GM12878 (cell line): ENCODE data around the gene PMM1. TPM values are rescaled to one million over a fixed set of nuclear protein-coding genes. Genes with fewer than 3 reads are reported as not detected.

Experiments used
- ATAC-seq: fragments of 200-7000 bp; cut with Tn5 transposase; 3 replicates; pipeline ENCODE4 v1.9.1; 2020; ENCODE audit warnings: mild to moderate bottlenecking, moderate library complexity
- BruUV-seq: library from RNA; stranded (reverse); fragments of 400-500 nt; replicated peaks from 2 replicates; lab custom pipeline; 2021; lab: Mats Ljungman, UMichigan
- CTCF ChIA-PET: fragments of 300-600 bp; sonication (Branson Sonifier 250); formaldehyde crosslinking; extraction: SDS; loops from one replicate; lab custom pipeline; 2021; ENCODE audit warnings: inconsistent platforms; lab: Yijun Ruan, JAX
- POLR2A ChIA-PET: fragments of 350-600 bp; formaldehyde crosslinking; extraction: SDS; loops from one replicate; lab custom pipeline; 2021; ENCODE audit warnings: inconsistent platforms; lab: Charles Lee
- RAD21 ChIA-PET: fragments of 300-600 bp; sonication (Branson Sonifier 250); formaldehyde crosslinking; loops from one replicate; lab custom pipeline; 2023; ENCODE audit warnings: antibody characterized with exemption; ENCODE audit not compliant: unreplicated experiment; lab: Charles Lee
- SMC1A ChIA-PET: fragments of 300-600 bp; sonication (Branson Sonifier 250); formaldehyde crosslinking; loops from one replicate; lab custom pipeline; 2023; ENCODE audit not compliant: unreplicated experiment, uncharacterized antibody; lab: Charles Lee
- DNase-seq: peaks from one replicate; pipeline ENCODE4 v3.0.0-alpha.2; 2011; ENCODE audit warnings: low read depth, low spot score
- FAIRE-seq: peaks from 3 replicates; lab custom pipeline; 2011; peaks lifted over from hg19 to GRCh38; lab: Jason Lieb, UNC
- H2AFZ ChIP-seq: 2 replicates; pipeline ENCODE4 v1.6.0; 2011; ENCODE audit warnings: low read depth, low read length, control low read depth; ENCODE audit not compliant: control insufficient read depth
- H3K27ac ChIP-seq: 2 replicates; pipeline ENCODE4 v1.5.1; 2011; ENCODE audit warnings: control low read depth; ENCODE audit not compliant: control insufficient read depth, insufficient read depth
- H3K27me3 ChIP-seq, 2 experiments: replicated peaks in 1 of 2; 2 replicates each; pipeline versions ENCODE4 v1.6.0 to v1.6.1; 2011; ENCODE audit warnings: low read length in 1 of 2; ENCODE audit not compliant: control insufficient read depth in 2 of 2, insufficient read depth in 2 of 2
- H3K36me3 ChIP-seq, 2 experiments: 2 replicates each; pipeline ENCODE4 v1.5.1; 2011; ENCODE audit warnings: low read length in 1 of 2; ENCODE audit not compliant: control insufficient read depth in 2 of 2, insufficient read depth in 2 of 2
- H3K4me1 ChIP-seq: 2 replicates; pipeline ENCODE4 v1.6.1; 2011; ENCODE audit warnings: mild to moderate bottlenecking, low read length, moderate library complexity, mixed read lengths; ENCODE audit not compliant: control insufficient read depth, insufficient read depth
- H3K4me2 ChIP-seq: 2 replicates; pipeline ENCODE4 v1.6.0; 2011; ENCODE audit warnings: control low read depth; ENCODE audit not compliant: control insufficient read depth, insufficient read depth
- H3K4me3 ChIP-seq: fragments of 200-600 bp; sonication (generic); 2 replicates; pipeline ENCODE4 v1.5.1; 2016
- H3K79me2 ChIP-seq: 2 replicates; pipeline ENCODE4 v1.6.0; 2011; ENCODE audit warnings: low read length; ENCODE audit not compliant: control insufficient read depth, insufficient read depth
- H3K9ac ChIP-seq: 2 replicates; pipeline ENCODE4 v1.8.0; 2011; ENCODE audit warnings: low read length, control low read depth, mixed read lengths; ENCODE audit not compliant: control insufficient read depth, insufficient read depth
- H3K9me3 ChIP-seq: replicated peaks from 3 replicates; pipeline ENCODE4 v1.5.1; 2011; ENCODE audit warnings: mild to moderate bottlenecking, low read length; ENCODE audit not compliant: control insufficient read depth, insufficient read depth
- H4K20me1 ChIP-seq: 2 replicates; pipeline ENCODE4 v1.6.0; 2011; ENCODE audit not compliant: control insufficient read depth, insufficient read depth
- HDAC6 ChIP-seq: fragments of 200-600 bp; sonication (generic); IDR thresholded peaks from one replicate; pipeline ENCODE4 v1.8.0; 2017; ENCODE audit warnings: antibody characterized with exemption; ENCODE audit not compliant: unreplicated experiment
- IKZF2 ChIP-seq, 2 experiments: fragments of 450-650 bp; IDR thresholded peaks; 2 replicates each; pipeline ENCODE4 v1.6.1; 2017; ENCODE audit warnings: mild to moderate bottlenecking in 2 of 2, moderate library complexity in 2 of 2
- POLR2AphosphoS5 ChIP-seq: IDR thresholded peaks from 2 replicates; pipeline ENCODE4 v1.6.1; 2011; ENCODE audit warnings: mild to moderate bottlenecking, low read length, inconsistent platforms
- RUNX3 ChIP-seq: IDR thresholded peaks from 2 replicates; pipeline ENCODE4 v1.6.1; 2012; ENCODE audit warnings: low read length, inconsistent platforms
- WGBS: methylation state at CpG from one replicate; pipeline ENCODE4 v1.1.6; 2016; ENCODE audit warnings: low lambda C conversion rate; ENCODE audit not compliant: insufficient replicate concordance, insufficient coverage; ENCODE audit errors: missing lambda C conversion rate; 5-methylcytosine and 5-hydroxymethylcytosine counted together
- in situ Hi-C: fragments of 300-500 bp; cut with MboI; formaldehyde crosslinking; loops from 9 replicates; pipeline ENCODE4 v1.14.3; 2018; ENCODE audit warnings: mixed read lengths
- intact Hi-C: fragments of 100-400 bp; cut with micrococcal nuclease; formaldehyde crosslinking; loops from one replicate; pipeline ENCODE4 v1.14.2; 2022; ENCODE audit not compliant: unreplicated experiment
- polyA plus RNA-seq, 11 experiments: library from polyadenylated mRNA; depleted of rRNA in 4 of 11; unstranded in 6 of 11; stranded (reverse) in 5 of 11; fragments of >200 nt; fragmentation: Nextera tagmentation in 4 of 11; fragmentation: Illumina TruSeq in 1 of 11; extraction: Ambion mirVana in 4 of 11; extraction: Trizol in 1 of 11; gene quantifications; 1 replicate in 1 of 11; 2 replicates in 10 of 11; pipeline versions ENCODE4 v1.2.1 to v1.2.3, GENCODE V29; 2011 to 2016; ENCODE audit warnings: inconsistent platforms in 2 of 11, missing spikeins in 2 of 11, low read depth in 1 of 11
- total RNA-seq, 4 experiments: library from RNA; depleted of rRNA in 3 of 4; stranded (reverse); fragments of >200 nt in 3 of 4; fragmentation: Illumina TruSeq in 1 of 4; extraction: Trizol in 1 of 4; gene quantifications; 2 replicates each; pipeline versions ENCODE4 v1.2.1 to v1.2.3, GENCODE V29; 2013 to 2021
- TF ChIP-seq, protein P1 (sequence below): fragments of 450-650 bp; IDR thresholded peaks from 2 replicates; pipeline ENCODE4 v1.6.1; 2017; ENCODE audit warnings: antibody characterized with exemption, mild to moderate bottlenecking, moderate library complexity

Gene PMM1
- total and polyA plus RNA-seq, 10 of the 15 experiments (the other 5 are each of a cell fraction or from before 2014, with no cell fraction given), result 8.2 to 32.2 (median 16.9) TPM

DNA sequence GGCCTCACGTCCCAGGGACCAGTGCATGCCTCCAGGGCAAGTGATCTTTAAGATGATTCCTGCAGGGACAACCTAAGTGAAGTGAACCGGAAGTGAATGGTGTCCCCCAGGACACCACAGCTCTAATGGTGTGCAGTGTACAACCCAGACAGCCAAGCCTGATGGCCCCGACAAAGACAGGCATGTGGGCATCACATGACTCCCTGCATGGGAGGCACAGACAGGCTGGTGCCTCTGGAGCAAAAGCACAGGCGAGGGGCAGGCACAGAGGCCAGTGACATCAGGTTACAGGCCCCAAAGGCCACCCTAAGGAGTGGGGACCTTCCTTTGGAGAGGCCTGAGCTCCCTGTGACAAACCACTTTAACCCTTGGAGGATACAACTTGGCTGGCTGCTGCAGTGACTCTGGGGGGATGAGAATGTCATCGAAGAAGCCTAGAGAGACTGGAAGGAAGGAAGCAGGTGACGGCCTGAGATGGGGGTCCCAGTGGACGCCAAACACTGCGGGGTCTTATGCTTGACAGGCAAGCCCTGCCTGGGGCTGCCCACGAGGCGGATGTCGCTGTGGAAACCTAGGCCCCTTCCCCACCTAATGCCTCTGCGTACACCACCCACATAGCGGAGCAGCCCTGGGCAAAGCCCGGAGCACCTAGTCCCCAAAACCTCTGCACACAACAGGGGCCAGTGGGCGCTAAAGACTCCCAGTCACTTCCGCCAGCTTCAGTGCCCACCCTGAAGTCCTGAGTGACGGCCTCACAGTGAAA, 57.7 kb downstream of the PMM1 start:
- intact Hi-C loops, result no loop called here
- H3K4me2 ChIP-seq, result no peak overlapping the region
- FAIRE-seq (no peak), ATAC-seq (no peak), DNase-seq (no peak)
- H3K36me3 ChIP-seq, result peaks cover 36 to 42% of the 10 kb centered on the region in 2 experiments
- POLR2A ChIA-PET, result no interaction called here
- SMC1A ChIA-PET, result interaction anchor here (0.7 kb wide), 1 partner anchor 130 kb away, joined by 3 read pairs; no protein-coding TSS in a partner anchor
- H3K9ac ChIP-seq, result no peak overlapping the region
- CTCF ChIA-PET, result interaction anchor here (0.6 to 2.3 kb wide), 4 partner anchors 10 to 298 kb away, joined by 3 to 27 read pairs (median 4); no protein-coding TSS in a partner anchor
- no TSS peak for BruUV-seq
- no peaks in the 10 kb centered on the region for H3K9me3 ChIP-seq
- no peak overlapping the region for H3K27ac ChIP-seq
- WGBS, result 92% methylated on average over 17 of the region's 17 CpGs
- RAD21 ChIA-PET, result interaction anchor here (0.9 kb wide), 1 partner anchor 128 kb away, joined by 4 read pairs; no protein-coding TSS in a partner anchor
- H2AFZ ChIP-seq, result no peak overlapping the region
- TF ChIP-seq IKZF2 (IDR thresholded peaks at IDR 0.05) (no peak), HDAC6 (no peak), RUNX3 (no peak), POLR2AphosphoS5 (peak; percentile 35; the same call in 1 of the 2 replicates)
- TF ChIP-seq, protein P1, sequence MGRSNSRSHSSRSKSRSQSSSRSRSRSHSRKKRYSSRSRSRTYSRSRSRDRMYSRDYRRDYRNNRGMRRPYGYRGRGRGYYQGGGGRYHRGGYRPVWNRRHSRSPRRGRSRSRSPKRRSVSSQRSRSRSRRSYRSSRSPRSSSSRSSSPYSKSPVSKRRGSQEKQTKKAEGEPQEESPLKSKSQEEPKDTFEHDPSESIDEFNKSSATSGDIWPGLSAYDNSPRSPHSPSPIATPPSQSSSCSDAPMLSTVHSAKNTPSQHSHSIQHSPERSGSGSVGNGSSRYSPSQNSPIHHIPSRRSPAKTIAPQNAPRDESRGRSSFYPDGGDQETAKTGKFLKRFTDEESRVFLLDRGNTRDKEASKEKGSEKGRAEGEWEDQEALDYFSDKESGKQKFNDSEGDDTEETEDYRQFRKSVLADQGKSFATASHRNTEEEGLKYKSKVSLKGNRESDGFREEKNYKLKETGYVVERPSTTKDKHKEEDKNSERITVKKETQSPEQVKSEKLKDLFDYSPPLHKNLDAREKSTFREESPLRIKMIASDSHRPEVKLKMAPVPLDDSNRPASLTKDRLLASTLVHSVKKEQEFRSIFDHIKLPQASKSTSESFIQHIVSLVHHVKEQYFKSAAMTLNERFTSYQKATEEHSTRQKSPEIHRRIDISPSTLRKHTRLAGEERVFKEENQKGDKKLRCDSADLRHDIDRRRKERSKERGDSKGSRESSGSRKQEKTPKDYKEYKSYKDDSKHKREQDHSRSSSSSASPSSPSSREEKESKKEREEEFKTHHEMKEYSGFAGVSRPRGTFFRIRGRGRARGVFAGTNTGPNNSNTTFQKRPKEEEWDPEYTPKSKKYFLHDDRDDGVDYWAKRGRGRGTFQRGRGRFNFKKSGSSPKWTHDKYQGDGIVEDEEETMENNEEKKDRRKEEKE, result no peak
- no peaks in the 10 kb centered on the region for H3K79me2 ChIP-seq
- H4K20me1 ChIP-seq, result no peaks in the 10 kb centered on the region; the same call in 1 of the 2 replicates
- no peak overlapping the region for H3K4me3 ChIP-seq
- H3K27me3 ChIP-seq, result no peaks in the 10 kb centered on the region
- in situ Hi-C loops, result no loop called here
- no peaks in the 10 kb centered on the region for H3K4me1 ChIP-seq
